Activated naive CD4-positive, alpha-beta T cell treated with anti-CD3 and anti-CD28 coated beads, Interleukin-2, amount 50 U/mL, for 16 hours (primary cell): ENCODE results near the gene INKA1.
A peak's percentile ranks its signal among the peaks of the same experiment; 100 is the strongest.
"Not testable (repeated sequence)": the region's sequence is repeated elsewhere in the genome, so short reads cannot be mapped to it uniquely, and the experiment has no call there.

Source experiments
- DNase-seq: peaks from one replicate; pipeline ENCODE4 v3.0.0-alpha.2; 2020

The INKA1 gene

GRCh38 chr3:49813497-49814174 lies 10.6 kb downstream of the INKA1 start, which contains the start of gene UBA7:
Gene UBA7 (minus strand): TSS chr3:49813953. CDS start chr3:49813787, 166 bp downstream.
- DNase-seq, result peak; percentile 33

GRCh38 chr3:49823131-49823530 lies 20.1 kb downstream of the INKA1 start:
- DNase-seq, result not testable (repeated sequence)

GRCh38 chr3:49826016-49826415 lies 23.0 kb downstream of the INKA1 start:
- DNase-seq, result no peak

- DNase-seq, result no peak
Measured at GRCh38 chr3:49831341-49831740, 28.3 kb downstream of the INKA1 start.

- DNase-seq, result peak; percentile 79
Measured at GRCh38 chr3:49839193-49839809, 36.2 kb downstream of the INKA1 start.

GRCh38 chr3:49840388-49840787 lies 37.3 kb downstream of the INKA1 start:
- no peak for DNase-seq

- DNase-seq, result no peak
Measured at GRCh38 chr3:49841126-49841696, 38.1 kb downstream of the INKA1 start.

GRCh38 chr3:49841806-49842205 lies 38.7 kb downstream of the INKA1 start:
- no peak for DNase-seq

GRCh38 chr3:49842843-49843517 lies 39.9 kb downstream of the INKA1 start:
- no peak for DNase-seq

GRCh38 chr3:49844464-49845183 lies 41.6 kb downstream of the INKA1 start:
- DNase-seq, result no peak

- no peak for DNase-seq
Measured at GRCh38 chr3:49845694-49846093, 42.6 kb downstream of the INKA1 start.
